Calu3 (cell line): ENCODE results near the gene FFAR4. TPM values are rescaled to one million over a fixed set of nuclear protein-coding genes. Genes with fewer than 3 reads are reported as not detected.

Experiments used
- BruUV-seq: library from RNA; stranded (reverse); fragments of 400-500 nt; replicated peaks from 2 replicates; lab custom pipeline; 2021; lab: Mats Ljungman, UMichigan
- CTCF ChIA-PET: fragments of 300-600 bp; sonication (Branson Sonifier 250); formaldehyde crosslinking; loops from one replicate; lab custom pipeline; 2022; ENCODE audit warnings: antibody characterized with exemption; lab: Charles Lee
- DNase-seq: peaks from one replicate; pipeline ENCODE4 v3.0.0; 2022
- H3K27ac Mint-ChIP-seq: one replicate; pipeline ENCODE4 v1.8.0; 2022; ENCODE audit warnings: mixed read lengths; ENCODE audit not compliant: unreplicated experiment
- H3K27me3 Mint-ChIP-seq: one replicate; pipeline ENCODE4 v1.8.0; 2022; ENCODE audit warnings: mixed read lengths; ENCODE audit not compliant: unreplicated experiment
- H3K36me3 Mint-ChIP-seq: one replicate; pipeline ENCODE4 v1.8.0; 2022; ENCODE audit warnings: mild to moderate bottlenecking, moderate library complexity, mixed read lengths; ENCODE audit not compliant: insufficient read depth, unreplicated experiment
- H3K4me1 Mint-ChIP-seq: one replicate; pipeline ENCODE4 v1.8.0; 2022; ENCODE audit warnings: mild to moderate bottlenecking, low read depth, mixed read lengths; ENCODE audit not compliant: unreplicated experiment
- H3K4me3 Mint-ChIP-seq: one replicate; pipeline ENCODE4 v1.8.0; 2022; ENCODE audit warnings: mild to moderate bottlenecking, low read depth, moderate library complexity, mixed read lengths; ENCODE audit not compliant: unreplicated experiment
- H3K9me3 Mint-ChIP-seq: one replicate; pipeline ENCODE4 v1.8.0; 2022; ENCODE audit warnings: low read depth, mixed read lengths; ENCODE audit not compliant: unreplicated experiment
- CTCF ChIP-seq: fragments of 200-600 bp; IDR thresholded peaks from one replicate; pipeline ENCODE4 v1.8.0; 2022; ENCODE audit warnings: antibody characterized with exemption; ENCODE audit not compliant: unreplicated experiment
- intact Hi-C: fragments of 100-400 bp; cut with micrococcal nuclease; formaldehyde crosslinking; loops from one replicate; pipeline ENCODE4 v1.10.0; 2022; ENCODE audit not compliant: unreplicated experiment
- total RNA-seq: library from RNA; stranded (reverse); gene quantifications from 2 replicates; pipeline ENCODE4 v1.2.3, GENCODE V29; 2022

Gene FFAR4
- total RNA-seq, 1 experiment from 2014 or later = 0.97 TPM

- no peaks in the 10 kb centered on the region for H3K9me3 Mint-ChIP-seq
- H3K27ac Mint-ChIP-seq = no peak overlapping the region
- H3K36me3 Mint-ChIP-seq = peaks cover 6% of the 10 kb centered on the region
- no peak overlapping the region for H3K4me3 Mint-ChIP-seq
- TF ChIP-seq CTCF = no peak
- DNase-seq = no peak
- CTCF ChIA-PET = no interaction called here
- peaks cover 15% of the 10 kb centered on the region for H3K27me3 Mint-ChIP-seq
- peaks cover 8% of the 10 kb centered on the region for H3K4me1 Mint-ChIP-seq
- intact Hi-C loops = no loop called here
- no TSS peak for BruUV-seq
Observed at GRCh38 chr10:93599778-93600177, 33.3 kb downstream of the FFAR4 start.

GRCh38 chr10:93600446-93601145 is 34.1 kb downstream of the FFAR4 start:
- Mint-ChIP-seq H3K9me3 (no peaks in the 10 kb centered on the region), H3K27ac (no peak overlapping the region), H3K4me3 (peak overlapping the region; percentile 56), H3K36me3 (peaks cover 6% of the 10 kb centered on the region), H3K4me1 (peaks cover 8% of the 10 kb centered on the region), H3K27me3 (peaks cover 15% of the 10 kb centered on the region)
- no TSS peak for BruUV-seq
- intact Hi-C loops = no loop called here
- no peak for DNase-seq
- no peak for TF ChIP-seq CTCF
- CTCF ChIA-PET = interaction anchor here (0.6 kb wide), 1 partner anchor 72 kb away, joined by 5 read pairs; no protein-coding TSS in a partner anchor

- H3K27me3 Mint-ChIP-seq = peaks cover 15% of the 10 kb centered on the region
- no peaks in the 10 kb centered on the region for H3K9me3 Mint-ChIP-seq
- BruUV-seq = no TSS peak
Observed at GRCh38 chr10:93601146-93601773, 34.8 kb downstream of the FFAR4 start, which contains the start of gene RBP4. RBP4 (minus strand) TSS chr10:93601235; CDS start chr10:93601028, 207 bp downstream.

GRCh38 chr10:93601774-93602162 is 35.3 kb downstream of the FFAR4 start:
- intact Hi-C loops = no loop called here
- peaks cover 6% of the 10 kb centered on the region for H3K36me3 Mint-ChIP-seq
- peaks cover 15% of the 10 kb centered on the region for H3K27me3 Mint-ChIP-seq
- peak overlapping the region; percentile 56 for H3K4me3 Mint-ChIP-seq
- no peak overlapping the region for H3K27ac Mint-ChIP-seq
- no peak for TF ChIP-seq CTCF
- no peak for DNase-seq
- no TSS peak for BruUV-seq
- H3K4me1 Mint-ChIP-seq = peaks cover 8% of the 10 kb centered on the region
- H3K9me3 Mint-ChIP-seq = no peaks in the 10 kb centered on the region
- CTCF ChIA-PET = no interaction called here

More at GRCh38 chr10:93601146-93601773, 34.8 kb downstream of the FFAR4 start, which contains the start of gene RBP4:
- CTCF ChIA-PET = interaction anchor here (0.6 kb wide), 1 partner anchor 73 kb away, joined by 5 read pairs; no protein-coding TSS in a partner anchor
- Mint-ChIP-seq H3K4me3 (peak within 1 kb of the TSS; percentile 56), H3K27ac (no peak within 1 kb of the TSS), H3K36me3 (peaks cover 6% of the 10 kb centered on the region), H3K4me1 (peaks cover 8% of the 10 kb centered on the region)
- DNase-seq = peak; percentile 35
- no peak for TF ChIP-seq CTCF
- intact Hi-C loops = no loop called here
